H54 (cell line): Measurements from ENCODE around the gene MAST4.

Source experiments
- DNase-seq: peaks from one replicate; pipeline ENCODE4 v3.0.0; 2011; ENCODE audit warnings: low spot score, mixed read lengths; ENCODE audit not compliant: insufficient read length
- FAIRE-seq: peaks from 3 replicates; lab custom pipeline; 2011; peaks lifted over from hg19 to GRCh38; lab: Jason Lieb, UNC
- POLR2A ChIP-seq: IDR thresholded peaks from 2 replicates; pipeline ENCODE4 v1.6.1; 2011; ENCODE audit warnings: low read depth, mild to moderate bottlenecking, low read length

MAST4 gene

GRCh38 chr5:66595756-66596635 is at the start of gene MAST4:
TSS of gene MAST4 (plus strand) at chr5:66596393. CDS start at chr5:66596656, 263 bp downstream.
- DNase-seq (no peak), FAIRE-seq (no peak)
- TF ChIP-seq POLR2A: no peak

- no peak for FAIRE-seq
- no peak for DNase-seq
- TF ChIP-seq POLR2A: no peak
Measured at GRCh38 chr5:66546541-66546940, 49.7 kb upstream of the MAST4 start.

GRCh38 chr5:66551338-66551737 is 44.9 kb upstream of the MAST4 start:
- no peak for TF ChIP-seq POLR2A
- DNase-seq (no peak), FAIRE-seq (no peak)

- no peak for FAIRE-seq
- no peak for TF ChIP-seq POLR2A
- no peak for DNase-seq
Measured at GRCh38 chr5:66551945-66552344, 44.2 kb upstream of the MAST4 start.

GRCh38 chr5:66553368-66553912 is 42.8 kb upstream of the MAST4 start:
- no peak for FAIRE-seq
- no peak for DNase-seq
- TF ChIP-seq POLR2A: no peak

- FAIRE-seq (no peak), DNase-seq (no peak)
- no peak for TF ChIP-seq POLR2A
Measured at GRCh38 chr5:66553916-66554575, 42.1 kb upstream of the MAST4 start.

- no peak for FAIRE-seq
- no peak for TF ChIP-seq POLR2A
Measured at GRCh38 chr5:66554884-66555283, 41.3 kb upstream of the MAST4 start.

GRCh38 chr5:66558560-66558959 is 37.6 kb upstream of the MAST4 start:
- no peak for FAIRE-seq

More at GRCh38 chr5:66554884-66555283, 41.3 kb upstream of the MAST4 start:
- DNase-seq: no peak

GRCh38 chr5:66560371-66560770 is 35.8 kb upstream of the MAST4 start:
- DNase-seq: no peak
- TF ChIP-seq POLR2A: no peak
- FAIRE-seq: no peak

More at GRCh38 chr5:66558560-66558959, 37.6 kb upstream of the MAST4 start:
- DNase-seq: no peak
- no peak for TF ChIP-seq POLR2A

- DNase-seq: no peak
- TF ChIP-seq POLR2A: no peak
- FAIRE-seq: no peak
Measured at GRCh38 chr5:66561256-66561990, 34.8 kb upstream of the MAST4 start.

- no peak for DNase-seq
- TF ChIP-seq POLR2A: no peak
- no peak for FAIRE-seq
Measured at GRCh38 chr5:66565878-66566277, 30.3 kb upstream of the MAST4 start.

- TF ChIP-seq POLR2A: no peak
- FAIRE-seq (no peak), DNase-seq (no peak)
Measured at GRCh38 chr5:66567474-66567873, 28.7 kb upstream of the MAST4 start.

- no peak for DNase-seq
- FAIRE-seq: no peak
- no peak for TF ChIP-seq POLR2A
Measured at GRCh38 chr5:66570201-66570600, 26.0 kb upstream of the MAST4 start.

GRCh38 chr5:66573733-66574132 is 22.5 kb upstream of the MAST4 start:
- TF ChIP-seq POLR2A: no peak
- DNase-seq (no peak), FAIRE-seq (no peak)
